GM18951 (cell line): ENCODE results near the gene PDE3A.
"Not testable (repeated sequence)": the region's sequence is repeated elsewhere in the genome, so short reads cannot be mapped to it uniquely, and the experiment has no call there.

Source experiments
- POLR2A ChIP-seq: IDR thresholded peaks from 4 replicates; pipeline ENCODE4 v1.6.1; 2011; ENCODE audit warnings: mild to moderate bottlenecking; ENCODE audit not compliant: insufficient read length, insufficient read depth; ENCODE audit errors: extremely low read depth
- in situ Hi-C: fragments of 300-500 bp; cut with MboI; formaldehyde crosslinking; loops from one replicate; pipeline ENCODE4 v1.12.0; 2022; ENCODE audit warnings: low sequenced_read_pairs, mixed read lengths, inconsistent platforms; ENCODE audit not compliant: unreplicated experiment

Gene PDE3A

GRCh38 chr12:20508359-20508758 lies 140.0 kb downstream of the PDE3A start:
- in situ Hi-C loops = no loop called here
- TF ChIP-seq POLR2A = no peak

- no peak for TF ChIP-seq POLR2A
- in situ Hi-C loops = no loop called here
Observed at GRCh38 chr12:20508962-20509361, 140.6 kb downstream of the PDE3A start.

- TF ChIP-seq POLR2A = no peak
- in situ Hi-C loops = no loop called here
Observed at GRCh38 chr12:20510811-20511210, 142.5 kb downstream of the PDE3A start.

- in situ Hi-C loops = no loop called here
- TF ChIP-seq POLR2A = no peak
Observed at GRCh38 chr12:20513189-20513588, 144.9 kb downstream of the PDE3A start.

GRCh38 chr12:20514598-20514997 lies 146.3 kb downstream of the PDE3A start:
- in situ Hi-C loops = no loop called here
- no peak for TF ChIP-seq POLR2A

- in situ Hi-C loops = no loop called here
- no peak for TF ChIP-seq POLR2A
Observed at GRCh38 chr12:20520532-20520931, 152.2 kb downstream of the PDE3A start.

- in situ Hi-C loops = no loop called here
- no peak for TF ChIP-seq POLR2A
Observed at GRCh38 chr12:20523658-20524057, 155.3 kb downstream of the PDE3A start.

- no peak for TF ChIP-seq POLR2A
- in situ Hi-C loops = no loop called here
Observed at GRCh38 chr12:20524113-20524512, 155.8 kb downstream of the PDE3A start.

- TF ChIP-seq POLR2A = no peak
- in situ Hi-C loops = no loop called here
Observed at GRCh38 chr12:20525064-20525610, 156.8 kb downstream of the PDE3A start.

- TF ChIP-seq POLR2A = no peak
- in situ Hi-C loops = no loop called here
Observed at GRCh38 chr12:20527417-20528163, 159.3 kb downstream of the PDE3A start.

GRCh38 chr12:20528208-20528607 lies 159.9 kb downstream of the PDE3A start:
- in situ Hi-C loops = no loop called here
- TF ChIP-seq POLR2A = no peak

GRCh38 chr12:20546267-20546666 lies 177.9 kb downstream of the PDE3A start:
- in situ Hi-C loops = no loop called here
- no peak for TF ChIP-seq POLR2A

GRCh38 chr12:20547816-20548575 lies 179.7 kb downstream of the PDE3A start:
- in situ Hi-C loops = no loop called here
- TF ChIP-seq POLR2A = no peak

- TF ChIP-seq POLR2A = no peak
Observed at GRCh38 chr12:20548611-20549010, 180.3 kb downstream of the PDE3A start.

GRCh38 chr12:20549108-20549719 lies 180.9 kb downstream of the PDE3A start:
- in situ Hi-C loops = no loop called here
- no peak for TF ChIP-seq POLR2A

More at GRCh38 chr12:20548611-20549010, 180.3 kb downstream of the PDE3A start:
- in situ Hi-C loops = no loop called here

GRCh38 chr12:20551742-20552442 lies 183.6 kb downstream of the PDE3A start:
- in situ Hi-C loops = not testable (repeated sequence)

- in situ Hi-C loops = not testable (repeated sequence)
Observed at GRCh38 chr12:20552586-20552985, 184.2 kb downstream of the PDE3A start.
